ENCODE results near the gene RETNLB. TPM values are rescaled to one million over a fixed set of nuclear protein-coding genes. Genes with fewer than 3 reads are reported as not detected.

RETNLB gene
- total RNA-seq, 1 donor from 2014 or later: not detected

Small RNA genes lying within 50 kb of the gene (small RNA-seq; reads per million reads assigned to genes)
- gene AC092185.1: not detected

Other genes with a start within 250 kb of the RETNLB start
- gene MYH15, start 246.8 kb downstream of the RETNLB start, total RNA-seq: 0.31 TPM
- 23.7 TPM for gene CIP2A, start 168.0 kb downstream of the RETNLB start, total RNA-seq
- gene DZIP3, start 167.7 kb downstream of the RETNLB start, total RNA-seq: 59.6 TPM
- not detected for gene TRAT1, start 65.4 kb upstream of the RETNLB start, total RNA-seq
- not detected for gene GUCA1C, start 196.5 kb upstream of the RETNLB start, total RNA-seq